Breast epithelium (tissue), 3 donors: Measurements from ENCODE around the gene GPR61.

Experiments
- POLR2A ChIP-seq: fragments of 450-650 bp; IDR thresholded peaks from one replicate; pipeline ENCODE4 v1.6.1; 2016; ENCODE audit warnings: antibody characterized with exemption, mild to moderate bottlenecking, moderate library complexity
- POLR2AphosphoS5 ChIP-seq, 3 donors: sonication (generic); formaldehyde crosslinking; IDR thresholded peaks; one replicate each; pipeline ENCODE4 v1.6.1; 2017; ENCODE audit warnings: antibody characterized with exemption in 3 of 3
- TF ChIP-seq, protein P1 (sequence below), 3 donors: fragments of 450-650 bp; IDR thresholded peaks; one replicate each; pipeline ENCODE4 v1.5.1; 2016 to 2017; ENCODE audit warnings: antibody characterized with exemption in 3 of 3, mild to moderate bottlenecking in 3 of 3, moderate library complexity in 3 of 3

DNA sequence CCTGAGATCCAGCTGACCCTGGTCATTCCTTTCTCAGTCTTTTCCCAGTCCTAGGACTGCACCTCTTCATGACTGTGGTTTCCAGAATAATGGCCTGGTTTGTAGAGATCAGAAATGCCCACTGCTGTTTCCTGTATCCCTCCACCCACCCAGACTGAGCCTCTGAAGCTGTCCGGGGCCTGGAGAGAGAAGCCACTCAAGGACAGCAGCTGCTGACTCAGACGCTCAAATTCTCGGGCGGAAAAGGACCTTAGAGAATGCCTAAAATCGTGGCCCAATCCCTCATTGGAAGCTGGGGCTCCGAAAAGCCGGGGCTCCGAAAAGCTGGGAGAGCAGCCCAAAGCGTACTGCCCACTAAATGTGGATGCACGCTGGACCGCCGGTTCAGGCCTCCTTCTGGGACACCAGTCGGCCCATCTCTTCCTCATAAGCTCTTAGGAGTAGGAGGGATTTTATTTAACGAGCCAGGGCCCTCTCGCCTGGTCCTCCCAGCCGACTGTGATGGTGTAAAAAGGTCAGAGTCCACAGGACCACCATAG, 7.8 kb upstream of the GPR61 start:
- TF ChIP-seq POLR2A, result no peak
- TF ChIP-seq, protein P1, sequence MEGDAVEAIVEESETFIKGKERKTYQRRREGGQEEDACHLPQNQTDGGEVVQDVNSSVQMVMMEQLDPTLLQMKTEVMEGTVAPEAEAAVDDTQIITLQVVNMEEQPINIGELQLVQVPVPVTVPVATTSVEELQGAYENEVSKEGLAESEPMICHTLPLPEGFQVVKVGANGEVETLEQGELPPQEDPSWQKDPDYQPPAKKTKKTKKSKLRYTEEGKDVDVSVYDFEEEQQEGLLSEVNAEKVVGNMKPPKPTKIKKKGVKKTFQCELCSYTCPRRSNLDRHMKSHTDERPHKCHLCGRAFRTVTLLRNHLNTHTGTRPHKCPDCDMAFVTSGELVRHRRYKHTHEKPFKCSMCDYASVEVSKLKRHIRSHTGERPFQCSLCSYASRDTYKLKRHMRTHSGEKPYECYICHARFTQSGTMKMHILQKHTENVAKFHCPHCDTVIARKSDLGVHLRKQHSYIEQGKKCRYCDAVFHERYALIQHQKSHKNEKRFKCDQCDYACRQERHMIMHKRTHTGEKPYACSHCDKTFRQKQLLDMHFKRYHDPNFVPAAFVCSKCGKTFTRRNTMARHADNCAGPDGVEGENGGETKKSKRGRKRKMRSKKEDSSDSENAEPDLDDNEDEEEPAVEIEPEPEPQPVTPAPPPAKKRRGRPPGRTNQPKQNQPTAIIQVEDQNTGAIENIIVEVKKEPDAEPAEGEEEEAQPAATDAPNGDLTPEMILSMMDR (IDR thresholded peaks at IDR 0.05), result no peak
- no peak for TF ChIP-seq POLR2AphosphoS5 (IDR thresholded peaks at IDR 0.05)
